BLaER1 treated with 17β-estradiol and CSF1 and Interleukin-3, amounts not matched to agents 10 nM and 100 nM (cell line): Measurements from ENCODE around the gene PRDM16.
A peak's percentile ranks its signal among the peaks of the same experiment; 100 is the strongest.

Experiments used
- H3K27ac ChIP-seq, 11 experiments: shearing (Covaris generic); formaldehyde crosslinking; 2 replicates each; pipeline ENCODE4 v1.8.1; 2022
- H3K27me3 ChIP-seq, 11 experiments: shearing (Covaris generic); formaldehyde crosslinking; 2 replicates each; pipeline ENCODE4 v1.8.1; 2022
- H3K36me3 ChIP-seq, 11 experiments: shearing (Covaris generic); formaldehyde crosslinking; 2 replicates each; pipeline ENCODE4 v1.8.1; 2022
- H3K4me1 ChIP-seq, 10 experiments: shearing (Covaris generic); formaldehyde crosslinking; 2 replicates each; pipeline ENCODE4 v1.8.1; 2022
- H3K4me2 ChIP-seq, 11 experiments: shearing (Covaris generic); formaldehyde crosslinking; 2 replicates each; pipeline ENCODE4 v1.8.1; 2022
- H3K4me3 ChIP-seq, 10 experiments: shearing (Covaris generic); formaldehyde crosslinking; 2 replicates each; pipeline ENCODE4 v1.8.1; 2022
- H3K9ac ChIP-seq, 11 experiments: shearing (Covaris generic); formaldehyde crosslinking; 2 replicates each; pipeline ENCODE4 v1.8.1; 2022
- H3K9me3 ChIP-seq, 11 experiments: shearing (Covaris generic); formaldehyde crosslinking; replicated peaks in 1 of 11; 2 replicates each; pipeline ENCODE4 v1.8.1; 2022
- H4K20me1 ChIP-seq, 11 experiments: shearing (Covaris generic); formaldehyde crosslinking; 2 replicates each; pipeline ENCODE4 v1.8.1; 2022
- Cebpa-rat ChIP-seq, 11 experiments: shearing (Covaris generic); IDR thresholded peaks; 2 replicates each; pipeline ENCODE4 v1.8.1; 2022

Gene PRDM16

DNA sequence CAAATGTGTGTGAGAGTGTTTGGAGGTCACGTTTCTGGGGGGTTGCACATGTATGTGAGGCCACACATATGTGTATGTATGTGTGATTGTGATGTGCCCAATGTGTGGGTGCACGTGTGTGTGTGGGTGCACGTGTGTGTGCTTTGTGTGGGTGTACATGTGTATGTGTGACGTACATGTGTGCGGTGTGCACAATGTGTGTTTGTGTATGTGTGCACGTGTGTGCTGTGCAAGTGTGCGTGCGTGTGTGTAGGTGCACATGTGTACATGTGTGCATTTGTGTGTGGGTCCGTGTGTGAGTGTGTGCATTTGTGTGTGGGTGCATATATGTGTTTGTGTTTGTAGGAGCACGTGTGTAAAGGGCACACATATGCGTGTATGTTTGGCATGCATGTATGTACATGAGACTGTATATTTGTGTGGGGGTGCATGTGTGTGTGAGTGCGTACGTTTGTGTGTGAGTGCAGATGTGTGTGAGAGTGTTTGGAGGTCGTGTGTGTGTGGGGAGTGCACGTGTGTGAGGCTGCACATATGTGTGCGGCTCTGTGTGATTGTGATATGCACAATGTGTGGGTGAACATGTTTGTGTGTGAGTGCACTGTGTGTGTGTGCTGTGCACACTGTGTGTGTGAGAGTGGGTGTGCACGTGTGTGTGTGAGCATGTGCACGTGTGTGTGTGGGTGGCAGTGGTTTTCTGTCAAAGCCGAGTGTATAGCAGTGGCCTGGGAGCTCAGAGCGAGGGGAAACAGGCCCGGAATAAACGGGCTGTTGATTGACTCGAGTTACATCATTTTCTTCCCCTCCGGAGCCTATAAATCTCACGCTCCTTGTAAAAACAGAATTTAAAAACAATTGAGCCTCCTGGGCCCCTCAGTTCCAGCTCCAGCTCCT, 252.8 kb downstream of the PRDM16 start:
- no peak overlapping the region for H3K4me3 ChIP-seq
- H3K27ac ChIP-seq = no peak overlapping the region
- H3K4me2 ChIP-seq = peak overlapping the region in 7 of 11 experiments; percentile 7 to 75 (median 32); a peak in 8 of 22 replicates
- H3K36me3 ChIP-seq = no peaks in the 10 kb centered on the region
- no peak overlapping the region for H3K9ac ChIP-seq
- peaks cover 0 to 18% (median 0%) of the 10 kb centered on the region in 11 experiments; a peak in 6 of 22 replicates for H4K20me1 ChIP-seq
- peaks cover 22 to 42% (median 28%) of the 10 kb centered on the region in 11 experiments for H3K27me3 ChIP-seq
- peaks cover 9 to 15% (median 13%) of the 10 kb centered on the region in 11 experiments for H3K9me3 ChIP-seq
- TF ChIP-seq Cebpa-rat (IDR thresholded peaks at IDR 0.05) = no peak
- H3K4me1 ChIP-seq = peaks cover 20 to 34% (median 28%) of the 10 kb centered on the region in 10 experiments

DNA sequence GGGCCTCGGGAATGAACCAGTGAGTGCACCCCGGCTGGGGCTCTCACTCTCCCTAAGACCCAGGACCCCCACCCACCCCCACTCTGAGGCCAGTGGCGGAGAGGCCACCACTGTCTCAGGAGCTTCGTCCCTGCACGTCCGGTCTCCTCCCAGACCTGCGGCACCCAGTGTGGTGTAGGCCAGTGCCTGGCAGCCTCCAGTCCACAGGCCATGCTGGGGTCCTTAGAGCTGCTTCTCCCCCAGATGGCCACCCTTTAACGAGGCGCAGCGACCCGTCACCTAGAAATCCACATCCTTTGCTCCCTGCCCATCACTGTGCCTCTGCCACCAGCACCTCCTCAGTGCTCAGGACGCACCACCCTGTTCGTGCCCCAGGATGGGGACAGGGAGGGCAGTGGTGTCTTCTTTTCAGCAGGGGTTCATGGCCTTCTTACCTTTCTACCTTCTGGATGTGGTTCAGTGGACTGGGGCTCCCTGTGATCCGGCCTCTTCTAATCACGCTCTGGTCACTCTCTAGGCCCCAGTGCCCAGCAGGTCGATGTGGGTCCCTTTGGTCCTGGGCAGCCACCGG, 253.5 kb downstream of the PRDM16 start:
- peaks cover 22 to 45% (median 32%) of the 10 kb centered on the region in 11 experiments for H3K27me3 ChIP-seq
- no peak overlapping the region for H3K27ac ChIP-seq
- no peaks in the 10 kb centered on the region for H3K36me3 ChIP-seq
- no peak for TF ChIP-seq Cebpa-rat (IDR thresholded peaks at IDR 0.05)
- H3K9me3 ChIP-seq = peaks cover 2 to 7% (median 6%) of the 10 kb centered on the region in 11 experiments; a peak in 21 of 22 replicates
- H3K9ac ChIP-seq = no peak overlapping the region
- H3K4me2 ChIP-seq = peak overlapping the region in 6 of 11 experiments; percentile 7 to 75 (median 21); a peak in 5 of 22 replicates
- H3K4me1 ChIP-seq = peaks cover 13 to 34% (median 25%) of the 10 kb centered on the region in 10 experiments
- H4K20me1 ChIP-seq = peaks cover 0 to 25% (median 0%) of the 10 kb centered on the region in 11 experiments; a peak in 7 of 22 replicates
- H3K4me3 ChIP-seq = no peak overlapping the region

GRCh38 chr1:3323021-3323795, 254.2 kb downstream of the PRDM16 start:
- peaks cover 0 to 32% (median 0%) of the 10 kb centered on the region in 11 experiments; a peak in 7 of 22 replicates for H4K20me1 ChIP-seq
- TF ChIP-seq Cebpa-rat (IDR thresholded peaks at IDR 0.05) = no peak
- no peak overlapping the region for H3K9ac ChIP-seq
- peaks cover 20 to 41% (median 31%) of the 10 kb centered on the region in 10 experiments for H3K4me1 ChIP-seq
- H3K4me2 ChIP-seq = peak overlapping the region in 1 of 11 experiments; percentile 23; a peak in 1 of 22 replicates
- H3K4me3 ChIP-seq = no peak overlapping the region
- H3K27ac ChIP-seq = no peak overlapping the region
- no peaks in the 10 kb centered on the region for H3K36me3 ChIP-seq
- peaks cover 22 to 49% (median 32%) of the 10 kb centered on the region in 11 experiments for H3K27me3 ChIP-seq
- peaks cover 0 to under 1% (median 0%) of the 10 kb centered on the region in 11 experiments; a peak in 2 of 22 replicates for H3K9me3 ChIP-seq

DNA sequence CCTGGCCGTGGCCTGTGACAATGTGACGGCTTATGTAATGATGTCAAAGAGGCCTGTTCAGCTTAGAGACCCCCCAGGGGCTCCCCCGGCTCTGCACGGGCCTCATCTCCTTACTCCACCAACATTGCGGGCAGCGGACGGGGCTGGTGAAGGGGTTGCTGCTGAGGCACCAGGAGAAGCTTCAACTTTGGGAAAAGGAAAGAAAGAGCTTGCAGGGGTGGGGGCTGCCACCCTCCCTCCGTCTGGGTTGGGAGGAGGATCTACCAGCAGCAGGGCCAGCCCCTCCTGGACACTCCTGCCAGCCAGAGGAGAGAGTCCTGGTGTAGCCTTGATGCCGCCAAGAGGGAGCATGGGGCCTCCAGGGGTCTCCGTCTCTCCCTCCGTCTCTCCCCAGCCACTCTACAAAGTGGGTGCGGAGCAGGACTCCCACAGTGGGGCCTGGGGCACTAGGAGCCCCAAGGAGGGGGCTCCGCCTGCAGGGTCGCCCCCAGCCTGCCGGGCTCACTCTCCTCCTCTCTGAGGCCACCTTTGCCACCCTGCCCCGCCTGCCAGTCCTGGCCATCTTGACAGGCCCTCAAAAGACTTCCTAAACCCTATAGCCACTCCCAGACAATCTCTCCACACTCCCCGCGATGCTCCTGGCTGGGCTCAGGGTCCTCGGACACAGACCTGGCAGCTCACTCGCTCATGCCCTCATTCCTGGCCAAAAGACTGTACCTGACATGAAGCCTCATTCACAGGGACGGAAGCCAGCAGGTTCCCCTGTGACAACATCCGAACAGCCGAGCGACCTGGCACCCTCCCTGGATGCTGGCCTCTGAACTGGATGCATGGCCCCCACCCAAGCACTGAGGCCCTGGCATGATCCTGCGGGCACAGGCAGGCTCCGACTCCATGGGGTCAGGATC, 255.0 kb downstream of the PRDM16 start:
- H3K27me3 ChIP-seq = peaks cover 22 to 49% (median 32%) of the 10 kb centered on the region in 11 experiments
- peaks cover 22 to 47% (median 34%) of the 10 kb centered on the region in 10 experiments for H3K4me1 ChIP-seq

GRCh38 chr1:3324704-3325535, 255.9 kb downstream of the PRDM16 start:
- no peak overlapping the region for H3K4me2 ChIP-seq
- no peaks in the 10 kb centered on the region for H3K36me3 ChIP-seq
- H3K9me3 ChIP-seq = no peaks in the 10 kb centered on the region
- H3K9ac ChIP-seq = no peak overlapping the region
- no peak overlapping the region for H3K27ac ChIP-seq
- peaks cover 0 to 40% (median 0%) of the 10 kb centered on the region in 11 experiments; a peak in 8 of 22 replicates for H4K20me1 ChIP-seq
- H3K27me3 ChIP-seq = peaks cover 22 to 49% (median 32%) of the 10 kb centered on the region in 11 experiments
- no peak for TF ChIP-seq Cebpa-rat (IDR thresholded peaks at IDR 0.05)
- H3K4me3 ChIP-seq = no peak overlapping the region
- peaks cover 22 to 47% (median 34%) of the 10 kb centered on the region in 10 experiments for H3K4me1 ChIP-seq

More for the DNA sequence above, 255.0 kb downstream of the PRDM16 start:
- Histone ChIP-seq H4K20me1 (peaks cover 0 to 36% (median 0%) of the 10 kb centered on the region in 11 experiments; a peak in 7 of 22 replicates), H3K9me3 (no peaks in the 10 kb centered on the region), H3K9ac (no peak overlapping the region), H3K27ac (no peak overlapping the region), H3K4me3 (no peak overlapping the region), H3K36me3 (no peaks in the 10 kb centered on the region), H3K4me2 (no peak overlapping the region)
- no peak for TF ChIP-seq Cebpa-rat (IDR thresholded peaks at IDR 0.05)

- Histone ChIP-seq H4K20me1 (peaks cover 0 to 48% (median 0%) of the 10 kb centered on the region in 11 experiments; a peak in 8 of 22 replicates), H3K36me3 (no peaks in the 10 kb centered on the region), H3K4me3 (no peak overlapping the region), H3K27ac (no peak overlapping the region), H3K4me2 (peak overlapping the region in 4 of 11 experiments; percentile 49 to 61 (median 56); a peak in 6 of 22 replicates), H3K4me1 (peaks cover 4 to 38% (median 20%) of the 10 kb centered on the region in 10 experiments; a peak in 14 of 20 replicates), H3K27me3 (peaks cover 22 to 53% (median 33%) of the 10 kb centered on the region in 11 experiments), H3K9ac (no peak overlapping the region), H3K9me3 (no peaks in the 10 kb centered on the region)
- TF ChIP-seq Cebpa-rat (IDR thresholded peaks at IDR 0.05) = no peak
Observed at GRCh38 chr1:3326516-3327388, 257.7 kb downstream of the PRDM16 start.
